ENCODE data around the gene PELO.

The PELO gene

GRCh38 chr5:52772668-52773067 lies 15.0 kb upstream of the PELO start:
- FAIRE-seq, result no peak

- FAIRE-seq, result no peak
Observed at GRCh38 chr5:52773342-52773741, 14.4 kb upstream of the PELO start.

- FAIRE-seq, result no peak
Observed at GRCh38 chr5:52774005-52774410, 13.7 kb upstream of the PELO start.

DNA sequence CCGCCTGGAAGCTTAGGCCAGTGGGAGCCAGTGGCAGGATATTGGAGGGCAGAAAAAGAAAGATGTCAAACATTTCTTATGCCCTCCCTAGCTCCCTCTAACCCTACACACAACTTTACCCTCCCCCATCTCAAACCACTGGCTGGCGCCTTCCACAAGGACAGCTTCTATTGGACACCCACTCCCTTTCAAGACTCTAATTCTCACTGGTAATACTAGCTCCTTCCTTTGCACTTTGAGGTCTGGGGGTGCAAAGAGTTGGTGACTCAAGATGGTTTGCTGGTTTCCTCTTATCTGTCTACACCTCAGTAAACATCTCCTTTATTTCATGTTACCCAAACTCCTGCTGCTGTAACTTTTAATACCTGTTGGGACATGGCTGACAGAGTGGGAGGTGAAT lies 11.6 kb upstream of the PELO start:
- no peak for FAIRE-seq

DNA sequence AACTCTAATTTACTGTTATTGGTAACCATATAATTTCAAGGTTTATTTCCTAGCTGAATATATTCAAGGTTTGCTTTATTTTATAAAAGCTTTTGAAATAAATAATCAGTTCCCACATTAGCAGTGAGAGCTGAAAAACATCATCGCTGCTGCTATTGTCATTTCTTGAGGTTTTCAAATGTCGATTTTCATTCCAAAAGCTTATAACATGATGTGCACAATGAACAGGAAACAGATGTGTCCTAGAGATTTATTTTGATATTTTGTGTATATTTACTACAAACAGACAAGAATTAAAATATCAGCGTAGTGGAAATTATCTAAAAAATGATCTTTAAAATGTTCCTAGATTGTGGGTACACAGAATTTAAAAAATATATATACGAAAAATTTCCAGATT lies 10.5 kb upstream of the PELO start:
- no peak for FAIRE-seq

GRCh38 chr5:52778781-52779180 lies 8.9 kb upstream of the PELO start:
- no peak for FAIRE-seq

DNA sequence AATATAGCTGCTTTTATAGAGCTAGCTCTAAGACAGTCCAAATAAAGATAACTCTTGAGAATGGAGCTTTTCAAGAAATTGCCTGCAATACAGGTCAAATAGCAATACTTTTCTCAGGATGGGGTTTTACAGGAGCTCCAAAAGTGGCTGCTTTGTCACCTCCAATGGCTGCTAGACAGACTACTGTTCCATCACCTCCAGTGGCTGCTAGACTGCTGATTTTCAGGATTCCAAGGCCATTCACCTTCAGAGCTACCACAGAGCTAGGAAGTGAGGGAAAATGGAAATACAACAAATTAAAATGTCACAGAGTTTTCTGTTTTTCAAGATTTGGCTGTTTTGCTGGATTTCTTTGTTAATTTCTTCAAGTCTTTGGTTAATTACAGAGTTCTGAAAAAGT lies 8.5 kb upstream of the PELO start:
- FAIRE-seq, result no peak

- no peak for FAIRE-seq
Observed at GRCh38 chr5:52783226-52783959, 4.3 kb upstream of the PELO start.

DNA sequence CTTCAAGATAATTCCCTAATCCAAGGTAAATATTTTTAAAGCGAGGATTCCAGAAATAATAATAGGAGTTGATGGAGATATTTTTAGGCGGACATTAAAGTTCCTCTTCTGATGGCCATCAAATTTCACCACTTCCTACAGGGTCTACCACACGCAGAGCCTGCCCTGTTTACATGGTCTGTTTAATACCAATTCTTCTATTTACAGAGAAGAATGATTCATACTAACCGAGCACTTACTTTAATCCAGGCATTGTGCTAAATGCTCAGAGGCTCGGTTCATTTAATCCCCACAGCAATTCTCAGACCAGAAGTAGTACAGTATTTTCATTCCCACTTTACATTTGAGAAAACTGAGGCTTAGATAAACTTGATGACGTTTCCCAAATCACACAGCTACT lies 3.0 kb upstream of the PELO start:
- no peak for FAIRE-seq

DNA sequence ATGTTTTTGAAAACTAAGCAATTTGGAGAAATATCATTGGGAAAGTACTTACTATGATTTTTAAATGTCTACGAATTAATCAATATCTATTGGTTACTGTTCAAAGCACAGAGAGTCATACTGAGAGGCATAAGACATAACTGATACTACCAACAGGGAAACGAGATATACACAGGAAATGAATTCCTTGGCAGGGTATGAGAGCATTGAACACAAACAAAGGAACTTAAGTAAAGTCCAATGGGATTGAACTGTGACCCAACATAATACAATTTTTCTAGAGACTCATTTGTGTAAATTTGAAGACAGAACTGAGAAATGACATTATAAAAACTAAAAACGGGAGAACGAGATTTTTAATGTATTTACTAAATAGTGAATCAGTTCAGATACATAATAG lies 1.3 kb upstream of the PELO start:
- no peak for FAIRE-seq

DNA sequence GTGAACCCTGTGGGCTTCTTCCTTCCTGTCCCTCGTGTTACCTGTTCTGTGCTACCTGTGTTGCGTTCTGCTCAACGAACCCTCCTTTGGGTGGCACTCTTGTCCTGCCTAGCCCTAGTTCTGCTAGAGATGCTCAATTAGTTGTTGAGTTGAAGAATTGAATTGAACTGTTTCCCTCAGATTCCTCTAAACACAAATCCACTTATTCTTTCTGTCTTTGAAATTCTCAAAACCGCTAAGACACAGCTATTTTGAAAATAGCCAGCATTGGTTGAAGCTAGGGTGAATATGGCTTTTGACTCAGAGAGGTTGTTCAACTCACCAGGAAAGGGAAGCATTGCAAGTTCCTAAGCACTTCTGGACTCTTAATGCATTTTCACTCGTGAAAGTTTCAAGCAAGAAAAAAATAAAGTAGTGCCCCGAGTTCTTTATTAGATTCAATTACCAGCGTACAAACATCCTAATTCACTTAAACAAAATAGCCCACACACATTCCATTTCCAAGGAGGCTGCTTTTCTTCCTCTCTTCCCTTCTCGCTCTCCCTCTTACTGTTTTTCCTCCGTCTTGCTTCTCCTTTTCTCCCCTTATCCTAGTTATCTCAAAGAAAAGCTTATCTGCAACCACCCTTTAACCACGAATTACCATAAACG lies 642 bp upstream of the PELO start:
- no peak for FAIRE-seq

- FAIRE-seq, result no peak
Observed at GRCh38 chr5:52788505-52788821, 747 bp downstream of the PELO start.

- no peak for FAIRE-seq
Observed at GRCh38 chr5:52789378-52789777, 1.7 kb downstream of the PELO start.

DNA sequence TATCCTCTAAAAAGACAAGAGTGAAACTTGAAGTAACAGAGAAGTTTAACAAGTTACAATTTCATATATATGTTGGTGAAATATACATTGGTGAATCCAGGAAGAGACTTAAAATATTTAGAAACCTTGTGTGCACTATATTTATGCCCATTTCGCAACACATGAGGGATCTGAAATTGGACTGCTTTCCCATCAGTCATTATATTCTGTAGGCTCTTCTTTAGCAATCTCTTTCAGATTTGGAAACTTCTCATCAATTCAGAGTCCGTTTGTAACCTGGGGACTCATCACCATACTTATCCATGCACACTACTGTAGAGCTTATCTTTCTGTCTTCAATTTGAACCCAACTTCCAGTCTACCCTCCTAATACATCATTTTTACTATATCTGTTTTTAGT lies 2.1 kb downstream of the PELO start:
- no peak for FAIRE-seq

DNA sequence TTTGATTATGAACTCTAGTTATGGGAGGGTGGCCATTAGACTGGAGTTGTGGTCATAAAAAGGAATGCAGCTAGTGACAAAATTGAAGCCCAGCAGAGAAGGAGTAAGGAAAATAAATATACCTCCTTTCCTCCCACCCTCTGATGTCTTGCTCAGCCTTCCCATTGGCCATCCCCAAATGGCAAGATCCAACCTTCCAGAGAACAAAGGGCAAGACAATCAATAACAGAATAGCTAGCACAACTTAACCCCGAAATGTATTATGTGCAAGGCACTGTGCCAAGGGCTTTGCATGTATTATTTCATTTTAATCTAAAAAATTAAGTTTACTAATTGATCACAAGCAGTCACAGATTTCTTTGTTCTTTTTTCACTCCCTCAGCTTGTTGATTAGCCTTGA lies 3.6 kb downstream of the PELO start:
- FAIRE-seq, result no peak

GRCh38 chr5:52794519-52794918 lies 6.8 kb downstream of the PELO start:
- no peak for FAIRE-seq

- no peak for FAIRE-seq
Observed at GRCh38 chr5:52796031-52796430, 8.3 kb downstream of the PELO start.

DNA sequence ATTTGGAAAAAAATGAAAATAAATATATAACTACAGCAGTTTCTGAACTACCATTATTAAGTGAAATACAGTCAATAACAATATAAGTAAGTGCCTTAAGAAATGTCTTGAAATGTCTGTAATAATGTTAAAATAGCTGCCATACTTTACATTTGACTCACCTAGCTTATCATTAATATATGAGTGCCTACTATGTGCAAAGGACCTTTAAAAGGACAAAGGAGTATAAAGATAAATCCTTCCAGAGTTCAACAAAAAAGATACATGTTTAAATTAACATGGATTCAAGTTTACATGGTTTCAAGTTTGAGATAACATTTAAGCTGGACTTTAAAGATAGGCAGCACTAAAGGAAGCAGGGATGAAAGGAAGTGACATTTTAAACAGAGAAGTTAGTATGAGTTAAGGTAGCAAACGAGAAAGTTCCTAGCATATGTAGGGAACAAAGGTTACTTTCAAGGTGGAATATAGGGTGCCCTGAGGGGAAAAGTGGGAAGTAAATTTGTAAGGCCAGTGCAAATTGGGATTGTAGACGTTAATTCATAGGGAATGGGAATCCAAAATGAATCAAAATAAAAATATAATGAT lies 8.9 kb downstream of the PELO start:
- FAIRE-seq, result no peak

DNA sequence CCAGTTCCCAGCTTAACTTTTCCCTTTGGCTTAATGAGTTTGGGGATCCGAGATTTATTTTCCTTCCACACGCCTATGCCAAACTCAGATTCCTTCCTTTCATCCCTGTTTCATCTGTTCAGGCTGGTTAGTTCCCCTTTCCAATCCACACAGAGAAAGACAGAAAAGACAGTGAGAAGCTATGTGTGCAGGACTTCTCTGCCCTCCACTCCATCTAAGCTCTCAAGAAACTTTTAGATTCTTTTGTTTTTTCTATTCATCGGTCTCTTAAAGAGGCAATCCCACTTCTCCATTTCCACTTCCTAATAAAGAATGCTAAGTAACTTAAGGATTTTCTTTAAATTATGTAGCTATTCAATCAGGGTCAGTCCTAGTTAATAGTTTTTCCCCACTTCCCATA lies 11.2 kb downstream of the PELO start:
- FAIRE-seq, result no peak

GRCh38 chr5:52799358-52799982 lies 11.8 kb downstream of the PELO start:
- FAIRE-seq, result no peak

GRCh38 chr5:52799983-52800393 lies 12.3 kb downstream of the PELO start:
- no peak for FAIRE-seq

- FAIRE-seq, result no peak
Observed at GRCh38 chr5:52800394-52801213, 12.9 kb downstream of the PELO start.

GRCh38 chr5:52801329-52801728 lies 13.6 kb downstream of the PELO start:
- no peak for FAIRE-seq
